Smooth muscle cell (in vitro differentiated cells): ENCODE measurements around the gene PCSK5. TPM values are rescaled to one million over a fixed set of nuclear protein-coding genes. Genes with fewer than 3 reads are reported as not detected.

Source experiments
- DNase-seq: peaks from one replicate; lab custom pipeline; 2025; ENCODE audit not compliant: unreplicated experiment; lab: John Stamatoyannopoulos, UW
- H2AFZ ChIP-seq: fragments of 200-600 bp; sonication (generic); 2 replicates; pipeline ENCODE4 v1.6.0; 2016; ENCODE audit warnings: antibody characterized with exemption, low read depth, mild to moderate bottlenecking
- H3F3A ChIP-seq: fragments of 200-600 bp; sonication (generic); 2 replicates; pipeline ENCODE4 v1.6.0; 2017; ENCODE audit warnings: antibody characterized with exemption, low read depth
- H3K27ac ChIP-seq: fragments of 200-600 bp; sonication (generic); 2 replicates; pipeline ENCODE4 v1.5.1; 2016; ENCODE audit warnings: low read depth, mild to moderate bottlenecking
- H3K27me3 ChIP-seq: fragments of 200-600 bp; sonication (generic); 2 replicates; pipeline ENCODE4 v1.6.1; 2016; ENCODE audit warnings: low read depth, mild to moderate bottlenecking
- H3K36me3 ChIP-seq: fragments of 200-600 bp; sonication (generic); 2 replicates; pipeline ENCODE4 v1.5.1; 2016; ENCODE audit warnings: low read depth
- H3K4me1 ChIP-seq: fragments of 200-600 bp; sonication (generic); 2 replicates; pipeline ENCODE4 v1.5.1; 2016; ENCODE audit warnings: low read depth
- H3K4me2 ChIP-seq: fragments of 200-600 bp; sonication (generic); 2 replicates; pipeline ENCODE4 v1.6.0; 2016; ENCODE audit warnings: mild to moderate bottlenecking
- H3K4me3 ChIP-seq: fragments of 200-600 bp; sonication (generic); 2 replicates; pipeline ENCODE4 v1.5.1; 2016; ENCODE audit warnings: mild to moderate bottlenecking
- H3K79me2 ChIP-seq: fragments of 200-600 bp; sonication (generic); 2 replicates; pipeline ENCODE4 v1.6.0; 2016; ENCODE audit warnings: low read depth, mild to moderate bottlenecking
- H3K9ac ChIP-seq: fragments of 200-600 bp; sonication (generic); 2 replicates; pipeline ENCODE4 v1.6.0; 2016; ENCODE audit warnings: low read depth
- H3K9me3 ChIP-seq: fragments of 200-600 bp; sonication (generic); replicated peaks from 2 replicates; pipeline ENCODE4 v1.5.1; 2016; ENCODE audit warnings: low read depth
- H4K20me1 ChIP-seq: fragments of 200-600 bp; sonication (generic); 2 replicates; pipeline ENCODE4 v1.6.0; 2016; ENCODE audit warnings: low read depth
- CTCF ChIP-seq: fragments of 200-600 bp; sonication (generic); IDR thresholded peaks from 2 replicates; pipeline ENCODE4 v1.5.1; 2017; ENCODE audit warnings: borderline replicate concordance, mild to moderate bottlenecking, antibody characterized with exemption; ENCODE audit not compliant: insufficient read depth, poor library complexity, severe bottlenecking
- WGBS: methylation state at CpG from one replicate; pipeline ENCODE4 v1.1.7; 2016; ENCODE audit warnings: low lambda C conversion rate; 5-methylcytosine and 5-hydroxymethylcytosine counted together
- polyA plus RNA-seq: library from polyadenylated mRNA; unstranded; fragments of >200 nt; fragmentation: Nextera tagmentation; extraction: Ambion mirVana; gene quantifications from 2 replicates; pipeline ENCODE4 v1.2.1, GENCODE V29; 2016
- total RNA-seq: library from RNA; depleted of rRNA; stranded (reverse); fragments of >200 nt; gene quantifications from 2 replicates; pipeline ENCODE4 v1.2.3, GENCODE V29; 2014

PCSK5 gene
- total and polyA plus RNA-seq, 2 experiments from 2014 or later: 2.3 to 2.8 TPM

GRCh38 chr9:76400534-76401096, 510.1 kb downstream of the PCSK5 start:
- H3K79me2 ChIP-seq: no peaks in the 10 kb centered on the region
- H3K4me3 ChIP-seq: no peak overlapping the region
- 79% methylated on average over 1 of the region's 1 CpG for WGBS
- H3K9me3 ChIP-seq: no peaks in the 10 kb centered on the region
- no peaks in the 10 kb centered on the region for H4K20me1 ChIP-seq
- no peaks in the 10 kb centered on the region for H3K36me3 ChIP-seq
- H3K4me1 ChIP-seq: no peaks in the 10 kb centered on the region
- DNase-seq: no peak
- no peak for TF ChIP-seq CTCF
- H3K27ac ChIP-seq: peak overlapping the region; percentile 64
- no peak overlapping the region for H3K4me2 ChIP-seq
- H2AFZ ChIP-seq: no peak overlapping the region
- peaks cover 5% of the 10 kb centered on the region for H3F3A ChIP-seq
- H3K9ac ChIP-seq: no peak overlapping the region
- no peaks in the 10 kb centered on the region for H3K27me3 ChIP-seq

- Histone ChIP-seq H3K9me3 (no peaks in the 10 kb centered on the region), H3K4me3 (no peak overlapping the region), H4K20me1 (no peaks in the 10 kb centered on the region), H3K4me2 (no peak overlapping the region), H3K9ac (no peak overlapping the region), H2AFZ (no peak overlapping the region), H3K4me1 (no peaks in the 10 kb centered on the region), H3F3A (no peaks in the 10 kb centered on the region), H3K27ac (peak overlapping the region; percentile 64), H3K27me3 (no peaks in the 10 kb centered on the region), H3K79me2 (no peaks in the 10 kb centered on the region), H3K36me3 (no peaks in the 10 kb centered on the region)
- TF ChIP-seq CTCF: no peak
- no peak for DNase-seq
- WGBS: 95% methylated on average over 2 of the region's 2 CpGs
These were observed 510.7 kb downstream of the PCSK5 start for GRCh38 chr9:76401176-76401575.

DNA sequence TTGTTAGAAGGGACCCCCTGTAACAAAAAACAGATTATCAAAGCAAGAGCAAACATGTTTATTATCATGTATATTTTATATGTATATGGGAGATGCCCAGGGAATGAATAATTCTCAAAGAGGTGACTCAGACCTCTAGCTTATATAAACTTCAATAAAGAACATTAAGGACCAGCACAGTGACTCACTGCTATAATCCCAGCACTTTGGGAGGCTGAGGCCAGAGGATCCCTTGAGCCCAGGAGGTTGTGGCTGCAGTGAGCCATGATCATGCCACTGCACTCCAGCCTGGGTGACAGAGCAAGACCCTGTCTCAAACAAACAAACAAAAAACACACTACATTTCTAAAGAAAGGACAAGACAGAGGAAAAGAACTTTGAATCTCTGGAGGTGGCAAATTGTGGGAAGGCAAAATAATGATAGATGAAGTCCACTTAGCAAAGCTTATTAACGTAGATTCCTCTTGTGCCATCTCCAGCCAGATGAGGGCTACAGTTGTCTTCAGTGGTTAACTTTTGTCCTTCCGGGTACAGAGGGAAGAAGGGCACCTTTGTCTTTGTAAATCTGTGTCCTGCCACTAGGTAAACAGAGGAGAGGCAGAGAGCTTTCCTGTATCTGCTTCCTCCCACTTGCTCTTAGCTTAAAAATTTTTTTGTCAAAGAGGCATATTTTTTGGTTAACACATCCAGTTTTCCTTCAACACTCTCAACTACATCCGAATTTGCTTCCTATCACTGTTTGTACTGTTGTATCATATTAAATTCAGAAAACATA, 511.3 kb downstream of the PCSK5 start:
- Histone ChIP-seq H3K9ac (no peak overlapping the region), H3K27ac (peak overlapping the region; percentile 49), H3K9me3 (no peaks in the 10 kb centered on the region), H2AFZ (no peak overlapping the region), H3K4me3 (no peak overlapping the region), H3K4me1 (no peaks in the 10 kb centered on the region), H3K79me2 (no peaks in the 10 kb centered on the region), H3K27me3 (no peaks in the 10 kb centered on the region), H3F3A (no peaks in the 10 kb centered on the region), H4K20me1 (no peaks in the 10 kb centered on the region), H3K36me3 (no peaks in the 10 kb centered on the region), H3K4me2 (peak overlapping the region; percentile 21)
- 76% methylated on average over 3 of the region's 3 CpGs for WGBS
- DNase-seq: no peak
- no peak for TF ChIP-seq CTCF

- H3K4me1 ChIP-seq: no peaks in the 10 kb centered on the region
- H3K4me2 ChIP-seq: peak overlapping the region; percentile 47
- H3K9ac ChIP-seq: no peak overlapping the region
- no peaks in the 10 kb centered on the region for H3K27me3 ChIP-seq
- 60% methylated on average over 2 of the region's 2 CpGs for WGBS
- H3K9me3 ChIP-seq: no peaks in the 10 kb centered on the region
- H3K36me3 ChIP-seq: no peaks in the 10 kb centered on the region
- H4K20me1 ChIP-seq: no peaks in the 10 kb centered on the region
- no peak overlapping the region for H2AFZ ChIP-seq
- H3F3A ChIP-seq: no peaks in the 10 kb centered on the region
- TF ChIP-seq CTCF: peak; percentile 45
- no peak overlapping the region for H3K27ac ChIP-seq
- no peak overlapping the region for H3K4me3 ChIP-seq
- H3K79me2 ChIP-seq: no peaks in the 10 kb centered on the region
- DNase-seq: no peak
These were observed 512.9 kb downstream of the PCSK5 start for GRCh38 chr9:76403352-76403751.
